ENCODE results near the gene ENOPH1.
"Not testable (repeated sequence)": the region's sequence is repeated elsewhere in the genome, so short reads cannot be mapped to it uniquely, and the experiment has no call there.

The ENOPH1 gene

DNA sequence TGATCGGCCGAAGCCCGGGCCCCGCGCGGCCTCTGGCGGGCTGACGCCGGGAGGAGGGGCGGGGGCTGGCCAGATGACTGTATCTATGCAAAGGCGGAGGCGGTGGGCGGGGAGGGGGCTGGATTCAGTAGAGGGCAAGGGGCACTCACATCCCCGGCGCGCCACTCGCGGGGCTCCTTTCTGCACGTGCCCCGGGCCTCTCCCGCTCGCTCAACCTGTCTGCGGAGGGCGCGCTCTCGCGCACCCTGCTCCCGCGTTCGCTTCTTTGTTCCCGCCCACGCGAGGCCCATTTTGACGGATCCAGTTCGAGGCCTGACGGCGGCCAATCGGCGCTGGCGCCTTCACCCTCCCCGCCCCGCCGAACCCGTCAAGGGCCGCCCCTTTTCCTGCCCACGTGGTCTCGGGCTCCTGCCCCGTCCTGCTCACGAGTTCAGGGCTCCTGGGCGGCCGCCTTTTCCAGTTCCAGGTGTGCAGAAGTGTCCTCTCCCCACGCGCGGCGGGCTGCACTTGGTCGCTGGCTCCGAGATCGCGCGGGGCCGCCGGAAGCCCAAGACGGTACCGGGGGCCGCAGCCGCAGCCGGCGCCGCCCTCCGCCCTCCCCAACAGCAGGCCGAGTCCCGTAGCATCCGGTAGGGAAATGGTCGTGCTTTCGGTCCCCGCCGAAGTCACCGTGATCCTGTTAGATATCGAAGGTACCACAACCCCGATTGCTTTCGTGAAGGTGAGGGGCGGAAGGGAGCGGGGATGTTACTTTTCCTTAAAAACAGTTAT is at the start of gene ENOPH1, which contains the start of gene HNRNPDL:
TSS of gene ENOPH1 (plus strand) at position 398 of the 771 bp plus-strand sequence. CDS start at position 638, 240 bp downstream.
TSS of gene HNRNPDL (minus strand) at position 270 of the 771 bp plus-strand sequence. CDS start 772 bp downstream, outside the sequence.
- peak; percentile 98 for DNase-seq (ENCODE audit: low spot score)

DNA sequence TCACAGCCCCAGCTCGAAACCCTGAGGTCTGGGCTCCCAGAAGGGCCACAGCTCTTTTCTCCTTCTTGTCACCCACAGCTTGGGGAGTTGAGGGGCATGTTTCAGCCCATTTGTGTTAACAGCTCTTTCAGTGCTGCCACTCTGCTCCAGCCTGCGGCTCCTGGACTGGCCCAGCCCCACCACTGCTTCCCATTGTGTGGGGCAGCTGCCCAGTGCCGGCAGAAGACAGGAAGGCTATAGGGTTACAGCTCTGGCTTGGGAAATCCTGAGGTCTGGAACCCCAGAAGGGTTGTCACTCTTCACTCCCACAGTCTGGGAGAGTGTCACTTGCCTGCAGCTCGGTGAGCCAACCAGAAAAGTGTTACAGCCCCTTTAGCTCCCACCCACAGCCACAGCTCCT is 49.6 kb upstream of the ENOPH1 start:
- DNase-seq (ENCODE audit: low spot score), result no peak

DNA sequence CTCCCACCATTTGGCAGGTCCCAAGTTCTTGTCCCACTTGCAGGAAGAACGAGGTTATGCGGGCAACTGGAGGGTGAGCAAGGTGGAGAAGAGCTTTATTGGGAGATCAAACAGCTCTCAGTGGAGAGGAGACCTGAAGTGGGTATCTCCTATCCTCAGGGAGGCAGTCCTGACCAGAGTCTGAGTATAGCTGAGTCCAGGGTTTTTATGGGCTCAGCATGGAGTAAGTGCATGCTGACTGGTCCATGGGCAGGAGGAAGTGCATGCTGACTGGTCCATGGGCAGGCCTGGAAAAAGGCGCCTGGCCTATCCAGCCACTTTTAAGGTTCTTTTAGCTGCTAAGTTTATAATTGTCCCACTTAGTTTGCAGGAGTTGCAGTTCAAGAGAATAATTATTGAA is 49.2 kb upstream of the ENOPH1 start:
- no peak for DNase-seq (ENCODE audit: low spot score)

DNA sequence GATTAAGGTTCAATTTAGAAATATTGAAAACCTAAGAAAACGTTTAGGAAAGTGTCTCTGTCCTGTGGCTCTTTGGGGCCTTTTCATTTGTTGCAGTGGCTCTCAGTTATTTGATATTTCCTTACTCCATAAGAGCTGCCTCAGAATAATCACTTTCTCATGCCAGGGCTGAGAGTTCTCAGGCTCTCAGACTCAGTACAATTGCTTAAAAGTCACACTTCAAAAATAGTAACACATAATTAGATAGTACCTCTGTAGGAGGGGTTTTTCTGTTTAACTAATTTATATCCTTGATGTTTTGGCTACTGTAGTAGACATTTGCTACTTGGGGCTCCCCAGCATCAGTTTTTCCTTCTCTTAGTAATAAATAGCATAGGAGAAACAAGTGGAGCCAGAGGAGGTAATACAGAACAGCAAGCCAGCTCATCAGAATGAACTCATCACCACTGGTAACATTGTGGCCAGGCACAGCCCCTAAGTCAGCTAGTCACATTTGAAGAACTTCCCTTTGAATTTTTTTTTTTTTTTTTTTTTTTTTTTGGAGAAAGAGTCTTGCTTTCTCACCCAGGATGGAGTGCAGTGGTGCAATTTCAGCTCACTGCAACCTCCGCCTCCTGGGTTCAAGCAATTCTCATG is 48.6 kb upstream of the ENOPH1 start:
- DNase-seq (ENCODE audit: low spot score), result no peak

DNA sequence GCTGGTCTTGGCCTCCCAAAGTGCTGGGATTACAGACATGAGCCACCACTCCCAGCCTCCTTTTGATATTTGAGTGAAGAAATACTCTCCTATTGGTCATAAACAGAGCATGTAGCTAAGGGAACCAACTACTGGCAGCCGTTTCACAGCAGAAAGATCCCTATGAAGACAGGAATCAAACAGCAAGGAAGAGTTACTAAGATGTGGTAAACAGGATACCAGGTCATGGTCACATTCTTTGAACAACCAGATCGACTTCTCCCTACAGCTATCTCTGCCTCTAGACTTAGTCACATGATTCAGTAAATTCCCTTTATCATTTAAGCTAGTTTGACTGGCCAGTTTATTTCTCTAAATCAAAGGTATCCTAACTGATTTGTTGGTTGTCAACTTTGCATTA is 47.6 kb upstream of the ENOPH1 start:
- DNase-seq (ENCODE audit: low spot score), result no peak

DNA sequence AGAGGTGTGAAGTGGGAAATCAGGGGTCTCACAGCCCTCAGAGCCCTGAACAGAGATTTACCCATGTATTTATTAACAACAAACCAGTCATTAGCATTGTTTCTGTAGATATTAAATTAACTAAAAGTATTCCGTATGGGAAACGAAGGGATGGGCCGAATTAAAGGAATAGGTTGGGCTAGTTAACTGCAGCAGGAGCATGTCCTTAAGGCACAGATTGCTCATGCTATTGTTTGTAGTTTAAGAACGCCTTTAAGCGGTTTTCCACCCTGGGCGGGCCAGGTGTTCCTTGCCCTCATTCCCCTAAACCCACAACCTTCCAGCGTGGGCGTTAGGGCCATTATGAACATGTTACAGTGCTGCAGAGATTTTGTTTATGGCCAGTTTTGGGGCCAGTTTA is 44.1 kb upstream of the ENOPH1 start:
- DNase-seq (ENCODE audit: low spot score), result not testable (repeated sequence)

DNA sequence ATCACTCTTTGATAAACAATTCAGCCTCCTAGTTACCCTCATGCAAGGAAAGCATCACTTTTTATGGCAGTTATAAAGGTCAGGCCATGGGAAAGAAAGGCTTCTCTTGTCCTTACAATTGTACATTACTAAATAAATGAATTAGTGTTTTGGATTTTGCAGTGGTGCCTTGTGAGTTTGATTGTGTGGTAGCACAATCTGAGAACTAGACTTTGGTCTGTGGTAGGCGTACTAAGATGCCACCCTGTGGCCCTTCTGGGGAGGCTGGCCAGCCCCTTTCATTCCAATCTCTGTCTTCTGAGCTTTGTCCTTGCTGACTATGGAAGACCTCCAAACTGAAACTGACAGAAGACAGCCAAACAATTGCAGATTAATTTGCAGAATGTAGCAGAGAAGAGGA is 42.0 kb upstream of the ENOPH1 start:
- DNase-seq (ENCODE audit: low spot score), result no peak

DNA sequence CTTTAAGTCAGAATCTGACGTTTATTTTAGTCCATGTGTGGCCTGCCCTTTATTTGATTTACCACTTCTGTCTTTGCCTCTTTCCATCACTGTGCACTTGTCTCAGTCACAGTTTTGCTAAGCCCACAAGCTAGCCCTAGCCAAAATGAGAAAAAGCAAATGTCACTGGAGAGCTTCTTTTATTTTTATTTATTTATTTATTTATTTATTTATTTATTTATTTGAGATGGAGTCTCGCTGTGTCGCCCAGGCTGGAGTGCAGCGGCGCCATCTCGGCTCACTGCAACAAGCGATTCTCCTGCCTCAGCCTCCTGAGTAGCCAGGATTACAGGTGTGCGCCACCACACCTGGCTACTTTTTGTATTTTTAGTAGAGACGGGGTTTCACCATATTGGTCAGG is 40.3 kb upstream of the ENOPH1 start:
- not testable (repeated sequence) for DNase-seq (ENCODE audit: low spot score)

DNA sequence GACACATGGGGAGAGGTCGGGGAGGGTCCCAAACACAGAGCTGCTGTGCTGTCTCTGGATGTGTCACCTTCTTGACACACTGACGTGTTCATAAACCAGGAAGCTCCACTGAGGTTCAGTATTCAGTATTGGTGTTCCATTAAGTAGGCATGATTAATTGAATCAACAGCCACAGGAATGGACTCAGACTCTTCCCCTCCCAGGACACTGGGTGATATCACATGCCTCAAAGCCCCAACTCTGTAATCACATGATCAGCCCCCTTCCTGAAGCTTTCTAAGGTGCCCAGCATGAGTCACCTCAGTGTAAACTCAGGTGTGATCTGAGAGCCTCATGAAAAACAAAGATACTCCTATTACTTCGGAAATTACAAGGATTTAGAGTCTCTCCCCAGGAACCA is 35.5 kb upstream of the ENOPH1 start:
- DNase-seq (ENCODE audit: low spot score), result no peak

DNA sequence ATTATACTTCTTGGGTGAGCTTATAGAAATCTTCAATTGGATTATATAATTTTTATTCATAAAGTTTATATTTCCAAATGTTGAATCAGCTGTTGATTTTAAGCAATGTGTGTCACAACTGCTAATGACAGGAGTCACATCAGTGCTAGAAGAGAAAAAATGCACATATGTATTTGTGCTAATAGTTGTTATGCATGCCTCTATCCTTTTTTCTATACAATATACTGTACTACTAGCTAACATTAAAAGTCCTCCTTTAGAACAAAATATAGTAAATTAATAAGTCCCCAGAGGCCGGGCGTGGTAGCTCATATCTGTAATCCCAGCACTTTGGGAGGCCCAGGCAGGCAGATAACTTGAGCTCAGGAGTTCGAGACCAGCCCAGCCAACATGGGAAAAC is 32.9 kb upstream of the ENOPH1 start:
- no peak for DNase-seq (ENCODE audit: low spot score)

DNA sequence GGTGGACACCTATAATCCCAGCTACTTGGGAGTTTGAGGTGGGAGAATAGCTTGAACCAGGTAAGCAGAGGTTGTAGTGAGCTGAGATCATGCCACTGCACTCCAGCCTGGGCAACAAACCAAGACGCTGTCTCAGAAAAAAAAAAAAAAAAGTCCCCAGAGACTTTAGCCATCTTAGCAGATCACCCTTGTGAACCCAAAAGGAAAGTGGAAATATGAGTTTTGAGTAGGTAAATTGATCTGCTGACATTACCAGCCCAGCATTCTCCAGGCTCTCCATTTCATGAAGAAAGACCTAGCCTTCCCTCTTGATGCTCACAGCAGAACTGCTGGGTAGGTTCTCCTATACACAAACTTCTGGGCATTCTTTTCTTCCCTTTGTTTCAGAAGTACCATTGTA is 32.1 kb upstream of the ENOPH1 start:
- DNase-seq (ENCODE audit: low spot score), result no peak

DNA sequence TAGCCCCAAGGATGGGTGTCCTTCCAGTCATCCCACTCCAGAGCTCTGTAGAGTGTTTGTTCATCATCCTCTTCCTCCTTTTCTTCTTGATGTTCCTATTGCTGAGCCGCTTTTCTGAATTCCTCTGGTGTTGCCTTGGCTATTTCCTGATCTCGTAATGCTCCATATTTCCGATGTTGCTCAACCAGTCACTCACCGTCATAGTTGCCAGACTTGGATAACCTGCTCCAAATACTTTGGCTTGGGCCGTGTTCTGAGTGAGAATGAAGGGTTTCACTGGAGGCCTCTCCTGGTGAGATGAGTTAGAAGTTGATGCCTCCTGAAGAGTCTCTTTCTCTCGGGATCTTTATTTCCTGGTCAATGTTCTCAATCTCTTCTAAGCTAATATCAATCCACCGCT is 28.8 kb upstream of the ENOPH1 start:
- no peak for DNase-seq (ENCODE audit: low spot score)

DNA sequence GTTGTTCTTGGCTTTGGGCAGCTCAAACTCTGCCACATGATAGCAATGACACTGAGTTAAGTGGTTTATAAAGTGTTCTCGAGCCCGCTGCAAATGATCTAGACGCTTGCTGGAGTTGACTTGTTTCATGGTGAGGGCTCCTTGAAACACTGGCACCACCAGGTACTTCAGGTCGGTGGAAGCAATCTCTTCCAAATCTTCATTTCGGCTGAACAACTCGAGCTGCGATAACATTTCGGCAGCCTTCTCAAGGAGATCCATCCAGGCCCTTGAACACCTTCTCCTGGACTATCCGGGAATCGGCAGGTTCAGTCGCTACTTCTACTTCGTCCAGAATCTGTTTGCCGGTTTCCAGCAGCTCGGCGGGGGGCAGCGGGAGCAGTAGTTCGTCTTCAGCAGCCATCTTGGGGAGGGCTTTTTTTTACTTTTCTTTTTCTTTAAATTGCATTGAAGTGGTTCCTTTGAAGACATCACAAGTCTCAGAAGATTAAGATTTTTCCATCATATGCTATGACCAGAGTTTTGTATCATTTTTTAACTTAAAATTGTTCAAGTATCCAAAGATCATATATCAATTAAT is 28.1 kb upstream of the ENOPH1 start:
- no peak for DNase-seq (ENCODE audit: low spot score)

DNA sequence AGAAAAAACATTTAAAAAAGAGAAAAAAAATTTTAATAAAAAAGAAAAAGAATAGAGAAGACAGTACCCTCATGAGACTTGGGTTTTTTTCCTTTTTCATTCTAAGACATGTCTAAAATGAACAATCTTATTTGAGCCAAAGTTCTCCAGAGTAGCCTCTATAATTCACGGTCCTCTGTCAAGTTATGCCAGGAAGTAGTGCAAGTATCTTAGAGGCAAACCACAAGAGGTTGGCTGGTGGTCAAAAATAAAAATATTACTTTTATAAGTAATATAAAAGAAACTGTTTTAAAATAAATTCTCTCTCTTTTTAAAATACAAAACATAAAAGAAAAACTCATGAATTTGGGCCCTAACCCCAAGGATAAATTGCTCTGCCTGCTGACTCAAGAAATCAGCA is 26.7 kb upstream of the ENOPH1 start:
- no peak for DNase-seq (ENCODE audit: low spot score)

DNA sequence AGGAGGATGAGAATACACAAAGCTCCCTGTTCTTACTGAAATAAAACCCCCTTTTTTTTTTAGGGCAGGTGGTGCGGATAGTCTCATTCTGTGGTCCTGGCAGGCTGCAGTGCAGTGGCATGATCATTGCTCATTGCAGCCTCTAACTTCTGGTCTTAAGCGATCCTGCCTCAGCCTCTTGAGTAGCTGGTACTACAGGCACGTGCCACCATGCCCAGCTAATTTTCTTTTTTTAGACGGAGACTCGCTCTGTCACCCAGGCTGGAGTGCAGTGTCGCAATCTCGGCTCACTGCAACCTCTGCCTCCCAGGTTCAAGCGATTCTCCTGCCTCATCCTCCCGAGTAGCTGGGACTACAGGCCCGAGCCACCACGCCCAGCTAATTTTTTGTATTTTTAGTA is 15.3 kb upstream of the ENOPH1 start:
- not testable (repeated sequence) for DNase-seq (ENCODE audit: low spot score)

DNA sequence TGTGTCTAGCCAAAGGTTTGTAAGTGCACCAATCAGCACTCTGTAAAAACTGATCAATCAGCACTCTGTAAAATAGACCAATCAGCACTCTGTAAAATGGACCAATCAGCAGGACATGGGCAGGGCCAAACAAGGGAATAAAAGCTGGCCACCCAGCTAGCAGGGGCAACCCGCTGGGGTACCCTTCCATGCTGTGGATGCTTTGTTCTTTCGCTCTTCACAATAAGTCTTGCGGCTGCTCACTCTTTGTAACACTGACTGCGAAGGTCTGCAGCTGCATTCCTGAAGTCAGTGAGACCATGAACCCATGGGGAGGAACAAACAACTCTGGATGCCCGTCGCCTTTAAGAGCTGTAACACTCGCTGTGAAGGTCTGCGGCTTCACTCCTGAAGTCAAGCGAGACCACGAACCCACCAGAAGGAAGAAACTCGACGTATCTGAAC is 14.4 kb upstream of the ENOPH1 start:
- DNase-seq (ENCODE audit: low spot score), result no peak

DNA sequence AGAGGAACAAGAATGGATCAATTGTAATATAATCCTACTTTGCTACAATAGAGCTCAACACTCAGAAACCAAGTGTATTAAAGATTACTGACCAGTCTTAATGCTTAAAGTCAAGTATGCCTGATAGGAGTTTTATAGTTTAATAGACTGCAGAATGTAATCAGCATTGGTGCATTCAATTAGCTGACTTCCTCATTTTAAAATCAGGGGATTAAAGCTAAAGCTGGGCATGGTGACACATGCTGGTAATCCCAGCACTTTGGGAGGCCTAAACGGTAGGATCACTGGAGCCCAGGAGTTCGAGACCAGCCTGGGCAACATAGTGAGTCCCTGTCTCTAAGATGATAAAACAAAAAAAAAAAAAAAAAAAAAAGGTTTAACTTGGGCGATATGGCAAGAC is 10.9 kb upstream of the ENOPH1 start:
- DNase-seq (ENCODE audit: low spot score), result no peak

DNA sequence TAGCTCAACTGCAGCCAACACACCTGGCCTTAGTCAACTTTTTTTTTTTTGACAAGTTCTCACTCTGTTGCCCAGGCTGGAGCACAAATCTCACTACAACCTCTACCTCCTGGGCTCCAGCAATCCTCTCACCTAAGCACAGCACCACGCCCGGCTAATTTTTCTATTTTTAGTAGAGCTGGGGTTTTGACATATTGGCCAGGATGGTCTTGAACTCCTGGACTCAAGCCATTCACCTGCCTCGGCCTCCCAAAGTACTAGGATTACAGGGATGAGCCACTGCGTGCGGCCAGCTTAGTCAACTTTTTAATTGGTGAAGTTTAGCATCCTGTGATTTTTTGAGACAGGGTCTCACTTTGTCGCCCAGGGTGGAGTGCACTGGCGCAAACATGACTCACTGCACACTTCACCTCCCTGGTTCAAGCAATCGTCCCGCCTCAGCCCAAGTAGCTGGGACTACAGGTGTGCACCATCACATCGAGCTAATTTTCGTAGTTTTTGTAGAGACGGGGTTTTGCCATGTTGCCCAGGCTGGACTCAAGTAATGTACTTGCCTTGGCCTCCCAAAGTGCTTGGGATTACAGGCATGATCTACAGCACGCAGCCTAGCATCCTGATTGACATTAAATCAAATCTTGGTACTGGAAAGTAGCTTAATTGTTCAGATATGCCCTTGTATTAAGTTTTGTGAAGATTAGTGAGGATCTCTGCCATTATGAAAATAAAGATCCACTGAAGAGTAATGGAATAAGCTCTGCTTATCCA is 8.4 kb upstream of the ENOPH1 start:
- no peak for DNase-seq (ENCODE audit: low spot score)

DNA sequence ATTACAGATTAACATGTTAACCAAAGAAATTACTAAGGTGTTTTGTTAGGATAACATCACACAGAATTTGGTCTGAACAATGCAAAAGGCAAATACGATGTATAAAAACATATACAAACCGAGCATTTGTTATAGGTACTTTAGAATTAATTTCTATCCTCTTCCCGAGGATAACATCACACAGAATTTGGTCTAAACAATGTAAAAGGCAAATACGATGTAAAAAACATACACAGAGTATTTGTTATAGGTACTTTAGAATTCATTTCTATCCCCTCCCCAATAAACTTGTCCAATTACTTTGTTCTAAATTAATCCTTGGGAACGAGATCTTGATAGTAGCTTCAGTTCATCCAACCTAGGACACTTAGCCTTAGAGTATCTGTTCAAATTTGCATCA is 7.8 kb upstream of the ENOPH1 start:
- DNase-seq (ENCODE audit: low spot score), result no peak

DNA sequence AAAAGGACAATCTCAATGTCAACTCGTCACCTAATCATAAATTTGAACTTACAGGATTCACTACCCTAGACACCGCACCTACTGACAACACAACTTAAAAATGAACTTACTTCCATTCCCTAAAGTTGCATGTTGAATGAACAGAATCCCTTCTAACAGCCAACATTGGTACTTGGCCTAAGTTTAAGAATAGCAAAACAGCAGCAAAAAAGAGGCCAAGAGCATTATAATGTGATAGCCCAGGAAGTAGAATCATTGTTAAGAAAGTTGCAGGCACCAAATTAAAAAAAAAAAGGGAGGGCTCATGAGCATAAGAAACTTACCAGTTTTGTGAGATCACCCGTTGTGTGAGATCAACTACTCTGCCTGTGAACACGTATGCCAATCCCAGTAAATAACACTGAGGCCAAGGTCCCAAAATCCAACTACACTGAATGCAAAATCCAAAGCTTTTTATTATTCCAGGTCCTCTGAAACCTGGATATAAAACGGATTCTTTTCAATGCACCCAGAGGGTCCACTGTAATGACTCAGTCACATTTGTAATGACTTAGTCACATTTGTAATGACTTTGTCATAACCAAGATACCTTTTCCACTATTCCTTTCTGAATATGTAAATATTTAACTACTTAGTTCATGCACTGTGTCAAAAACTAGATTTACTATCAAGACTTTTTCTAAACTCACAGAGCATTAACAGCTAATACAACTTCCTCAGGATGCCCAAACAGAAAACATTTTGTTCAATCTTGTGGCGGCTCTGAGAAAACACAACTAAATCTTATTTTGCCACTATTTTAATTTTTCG is 6.9 kb upstream of the ENOPH1 start:
- no peak for DNase-seq (ENCODE audit: low spot score)

DNA sequence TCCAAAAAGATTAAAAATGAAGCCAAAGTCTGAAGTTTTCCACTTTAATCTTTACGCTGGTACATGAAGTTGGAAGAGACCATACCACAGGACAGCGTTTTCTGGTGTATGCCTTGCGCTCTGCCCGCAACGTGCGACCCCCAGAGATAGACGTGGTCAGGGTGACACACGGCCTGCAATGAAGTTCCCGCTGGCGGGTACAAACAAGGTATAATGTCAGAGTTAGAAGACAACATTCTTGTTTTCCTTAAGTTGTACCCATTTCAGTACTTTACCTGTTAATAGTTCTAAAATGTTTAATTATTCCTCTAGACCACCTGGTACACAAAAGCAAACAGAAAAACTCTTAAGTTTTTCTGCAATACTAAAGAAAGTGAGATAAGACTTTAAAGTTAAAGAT is 4.9 kb upstream of the ENOPH1 start:
- no peak for DNase-seq (ENCODE audit: low spot score)

DNA sequence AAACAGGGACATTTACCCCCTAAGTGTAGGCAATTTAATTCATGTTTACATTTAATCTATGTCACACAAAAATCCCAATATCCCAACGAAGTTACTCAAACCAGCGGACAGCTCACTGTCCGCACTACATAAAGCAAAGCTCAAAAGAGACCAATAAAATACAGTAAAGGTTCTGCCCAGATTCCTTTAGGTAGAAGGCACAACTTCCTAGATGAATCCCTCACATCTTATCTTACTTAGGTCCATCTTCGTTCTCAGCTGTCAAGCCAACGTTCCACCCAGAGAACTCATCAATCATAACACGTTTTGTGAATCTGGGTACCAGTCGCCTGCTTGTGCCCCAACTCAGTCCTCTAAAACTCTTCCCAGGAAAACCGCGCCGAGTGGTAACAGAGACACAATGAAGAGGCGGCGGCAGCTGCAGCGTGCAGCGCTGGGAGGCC is 1.8 kb upstream of the ENOPH1 start:
- no peak for DNase-seq (ENCODE audit: low spot score)
